T47D (cell line): ENCODE results near the gene MYADML2.

Experiments used
- DNase-seq, 2 experiments: peaks; one replicate each; pipeline versions ENCODE4 v3.0.0 to v3.0.0-alpha.2; 2011 to 2012; ENCODE audit warnings: low read depth in 1 of 2, low spot score in 1 of 2
- JUND ChIP-seq: IDR thresholded peaks from 2 replicates; pipeline ENCODE4 v1.6.1; 2012; ENCODE audit warnings: low read depth
- in situ Hi-C: cut with HindIII; loops from 2 replicates; pipeline ENCODE4 v1.10.0; 2016; ENCODE audit warnings: low sequenced_read_pairs, low pct_unique_long_range_greater_than_20kb

Gene MYADML2

DNA sequence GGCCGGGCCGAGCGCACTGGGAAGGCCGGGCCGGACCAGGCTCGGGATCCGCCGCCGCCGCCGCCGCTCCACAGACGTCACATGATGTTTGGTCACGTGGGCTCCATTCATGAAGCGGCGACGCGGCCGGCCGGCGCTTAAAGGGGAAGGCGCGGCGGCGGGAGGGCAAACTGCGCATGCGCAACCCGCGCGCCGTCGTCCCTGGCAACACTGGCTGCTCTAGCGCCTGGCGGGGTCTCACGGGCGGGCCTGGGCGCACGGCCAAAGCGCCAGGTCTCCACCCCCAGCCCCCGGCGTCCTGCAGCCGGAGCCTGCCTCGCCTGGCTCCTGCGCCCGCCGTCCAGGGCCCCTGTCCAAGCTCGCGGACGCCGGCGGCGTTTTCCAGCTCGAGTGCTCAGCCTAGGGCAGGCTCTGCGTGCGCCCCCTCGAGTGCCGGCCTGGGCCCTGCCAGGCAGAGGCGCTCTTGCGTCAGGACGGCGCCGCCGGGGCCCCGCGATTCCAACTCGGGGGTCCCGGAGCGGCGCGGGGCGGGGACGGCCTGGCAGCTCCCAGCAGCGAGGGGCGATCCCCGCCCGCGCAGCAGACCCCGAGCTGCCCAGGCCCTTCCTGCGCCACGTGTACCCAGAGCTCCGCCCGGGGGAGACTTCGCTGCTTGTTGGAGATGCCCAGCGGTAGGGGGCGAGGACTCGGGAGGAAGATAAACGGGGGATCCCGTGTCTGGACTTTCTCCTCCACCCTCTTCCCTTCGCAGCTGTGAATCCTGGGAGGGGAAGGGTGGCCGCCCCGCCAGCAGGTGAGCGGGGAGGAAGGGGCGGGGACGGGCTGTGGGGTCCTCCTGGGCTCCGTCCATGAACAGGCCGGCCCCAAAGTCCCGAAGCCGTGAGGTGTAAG lies 19.1 kb downstream of the MYADML2 start, which contains the start of gene MAFG:
Gene MAFG, minus strand, starts transcription at position 83 of the 891 bp plus-strand sequence. CDS start 4,550 bp downstream, outside the sequence.
- peak; percentile 97 to 99 for DNase-seq
- in situ Hi-C loops, result no loop called here
- TF ChIP-seq JUND, result no peak

DNA sequence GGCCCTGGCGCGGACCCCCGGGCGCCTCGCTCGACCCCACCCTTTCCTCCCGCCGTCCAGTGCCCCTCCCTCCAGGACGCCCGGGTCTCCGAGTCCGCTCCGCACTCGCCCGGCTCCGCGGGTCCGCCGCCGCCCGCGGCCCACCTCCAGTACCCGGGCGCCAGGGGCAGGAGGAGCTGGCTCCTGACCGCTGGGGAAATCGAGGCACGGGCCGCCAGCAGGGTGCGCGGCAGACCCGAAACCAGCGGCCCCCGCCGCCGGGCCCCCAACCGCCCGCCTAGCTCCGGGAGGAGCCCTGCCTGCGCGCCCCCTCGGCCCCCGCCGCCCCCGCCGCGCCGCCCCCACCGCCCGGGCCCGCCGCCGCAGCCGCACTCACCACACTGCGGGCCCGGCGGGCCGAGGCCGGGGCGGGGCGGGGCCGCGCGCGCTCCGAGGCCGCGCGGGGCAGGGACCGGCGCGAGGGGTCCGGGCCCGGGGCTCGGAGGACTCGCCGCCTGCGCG lies 19.8 kb downstream of the MYADML2 start:
- peak in 1 of 2 experiments; percentile 42 for DNase-seq
- TF ChIP-seq JUND, result no peak
- in situ Hi-C loops, result no loop called here

DNA sequence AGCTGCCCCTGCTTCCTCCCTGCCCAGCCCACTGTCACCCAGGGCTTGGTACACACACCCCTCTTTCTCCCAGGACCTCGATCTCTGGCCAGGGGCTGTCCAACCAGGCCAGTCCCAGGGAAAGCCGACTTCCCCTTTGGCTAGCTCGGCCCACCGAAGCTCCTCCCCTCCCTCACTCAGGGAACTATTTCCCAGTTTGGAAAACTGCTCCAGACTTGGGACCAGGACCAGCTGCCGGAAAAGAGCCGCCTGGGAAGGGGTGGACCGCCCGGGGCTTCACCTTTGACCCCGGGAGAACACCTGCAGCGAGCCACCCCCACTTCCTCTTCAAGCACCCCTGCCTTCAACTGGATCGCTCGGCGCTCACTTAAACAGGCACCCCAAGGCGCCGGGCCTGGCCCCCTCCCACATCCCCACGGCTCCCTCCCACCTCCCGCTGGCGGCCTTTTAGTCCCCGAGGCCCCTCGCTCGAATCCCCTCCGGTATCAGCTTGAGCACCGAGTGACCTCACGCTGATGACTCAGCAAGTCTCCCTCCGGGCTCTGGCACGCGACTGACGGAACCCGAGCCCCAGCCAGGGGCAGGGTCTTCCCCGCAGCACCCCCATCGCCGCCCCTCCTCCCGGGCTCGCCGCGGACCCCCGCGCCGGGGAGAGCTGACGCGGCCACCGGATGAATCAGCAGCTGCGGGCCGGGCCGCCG lies 20.4 kb downstream of the MYADML2 start:
- in situ Hi-C loops, result no loop called here
- peak; percentile 82 to 91 for DNase-seq
- no peak for TF ChIP-seq JUND

DNA sequence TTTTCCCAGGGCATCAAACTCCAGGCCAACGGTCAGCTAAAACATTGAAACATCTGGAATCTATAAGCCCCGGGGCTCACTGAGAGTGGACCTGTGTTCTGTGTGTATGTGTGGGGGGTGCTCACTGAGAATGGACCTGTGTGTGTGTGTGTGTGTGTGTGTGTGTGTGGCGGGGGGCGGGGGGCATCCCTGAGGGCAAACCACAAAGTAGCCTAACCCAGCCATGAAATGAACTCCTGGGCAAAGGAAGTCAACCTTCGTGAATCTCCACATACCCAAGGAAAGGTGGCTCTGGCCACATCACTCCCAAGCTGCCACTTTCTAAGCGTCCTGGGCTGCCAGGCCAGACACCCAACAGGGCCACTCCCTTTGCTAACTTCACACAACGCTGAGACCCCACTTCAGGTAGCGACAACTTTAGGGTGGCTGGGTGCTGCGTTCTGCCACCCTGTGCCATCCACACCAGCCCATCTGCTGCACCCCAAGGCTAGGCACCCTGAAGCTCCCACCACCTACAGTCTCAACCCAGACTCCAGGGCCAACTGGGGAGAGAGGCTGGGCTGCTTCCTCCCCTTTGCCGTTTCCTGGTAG lies 21.1 kb downstream of the MYADML2 start:
- TF ChIP-seq JUND, result no peak
- in situ Hi-C loops, result no loop called here
- DNase-seq, result no peak

DNA sequence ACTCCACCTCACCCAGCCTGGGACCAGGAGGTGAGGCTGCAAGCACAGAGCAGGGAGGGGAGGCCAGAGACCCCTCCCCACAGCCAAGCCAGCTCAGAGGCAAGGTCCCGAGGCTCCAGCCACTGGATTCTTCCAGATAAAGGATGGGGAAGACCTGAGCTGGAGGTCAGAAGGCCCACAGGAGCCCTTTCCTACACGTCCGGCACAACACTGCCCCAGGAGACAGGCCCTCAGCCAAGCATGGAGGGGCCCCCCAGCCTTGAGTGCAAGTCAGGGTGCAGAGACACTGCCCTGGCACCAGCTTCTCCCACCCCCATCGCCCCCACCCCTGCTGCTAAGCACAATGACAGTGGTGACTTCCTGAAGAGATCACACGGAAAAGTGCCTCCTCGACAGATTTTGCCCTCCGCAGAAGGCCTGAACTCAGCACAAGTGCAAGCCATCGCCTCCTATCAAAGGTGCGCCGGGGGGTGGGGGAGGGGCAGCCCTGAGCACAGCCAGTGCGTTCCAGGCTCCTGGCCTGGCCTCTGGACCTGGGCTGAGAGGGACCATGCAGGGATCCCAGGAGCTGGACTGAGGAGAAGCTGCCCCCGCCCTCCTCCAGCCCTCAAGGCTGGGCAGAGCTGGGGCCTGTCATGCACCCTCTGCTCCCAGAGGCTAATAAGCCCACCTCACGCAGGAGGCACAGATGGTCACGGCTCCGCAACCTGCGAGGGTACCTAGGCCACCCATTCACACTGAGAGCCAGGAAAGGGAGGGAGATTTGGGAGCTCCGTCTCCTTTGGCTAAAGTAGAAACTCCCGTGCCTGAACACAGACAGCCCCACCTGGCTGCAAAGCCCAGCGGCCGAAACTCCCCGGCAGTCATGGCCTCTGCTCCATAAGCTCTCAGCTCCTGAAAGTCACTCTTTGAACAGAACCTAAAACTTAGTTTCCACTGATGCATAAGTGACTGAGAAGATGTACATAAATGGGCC lies 22.2 kb downstream of the MYADML2 start:
- no peak for DNase-seq
- in situ Hi-C loops, result no loop called here
- no peak for TF ChIP-seq JUND

DNA sequence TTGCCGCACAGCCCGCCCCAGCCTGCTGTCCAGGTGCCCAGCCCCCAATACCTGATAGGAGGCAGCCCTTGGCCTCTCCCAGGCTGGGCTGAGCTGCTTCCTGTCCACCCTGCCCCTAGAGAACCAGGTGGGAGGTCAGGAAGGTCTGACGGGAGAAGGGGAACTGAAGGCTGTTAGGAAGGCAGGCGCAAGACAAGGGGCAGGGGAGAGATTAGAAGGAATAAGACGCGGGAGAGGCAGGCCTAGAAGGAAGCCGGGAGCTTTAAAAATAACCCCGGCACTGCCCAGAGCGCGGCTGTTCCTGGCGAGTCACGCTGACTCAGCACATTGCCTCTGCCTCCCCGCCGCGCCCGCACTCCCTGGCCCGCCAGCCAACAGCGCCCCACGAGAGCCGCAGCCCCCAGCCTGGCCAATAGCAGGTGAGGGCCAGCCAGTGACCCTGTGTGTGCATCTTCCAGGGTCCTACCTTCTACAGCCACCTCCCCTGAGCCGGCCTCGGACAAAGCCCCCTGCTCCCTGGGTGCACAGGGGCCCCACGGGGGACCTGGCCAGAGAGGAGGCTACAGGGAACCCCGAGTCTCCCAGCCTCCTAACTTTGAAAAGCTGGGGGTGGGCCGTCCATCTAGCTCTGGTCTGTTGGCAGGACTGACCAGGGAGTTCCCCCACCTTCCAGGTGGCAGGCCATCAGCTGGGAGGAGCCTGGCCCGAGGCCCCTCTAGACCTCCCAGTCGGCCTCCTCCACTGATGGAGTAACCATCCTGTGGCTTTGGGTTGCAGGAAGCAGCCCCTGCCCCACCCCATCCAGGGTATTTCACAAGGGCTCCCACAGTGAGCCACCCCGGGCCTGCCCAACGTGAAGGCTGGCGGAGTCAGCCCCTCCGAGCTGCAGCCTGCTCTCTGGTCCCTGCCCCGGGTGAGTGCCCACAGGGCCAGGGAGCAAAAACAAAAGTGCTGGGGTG lies 23.5 kb downstream of the MYADML2 start:
- in situ Hi-C loops, result no loop called here
- no peak for DNase-seq
- TF ChIP-seq JUND, result no peak

DNA sequence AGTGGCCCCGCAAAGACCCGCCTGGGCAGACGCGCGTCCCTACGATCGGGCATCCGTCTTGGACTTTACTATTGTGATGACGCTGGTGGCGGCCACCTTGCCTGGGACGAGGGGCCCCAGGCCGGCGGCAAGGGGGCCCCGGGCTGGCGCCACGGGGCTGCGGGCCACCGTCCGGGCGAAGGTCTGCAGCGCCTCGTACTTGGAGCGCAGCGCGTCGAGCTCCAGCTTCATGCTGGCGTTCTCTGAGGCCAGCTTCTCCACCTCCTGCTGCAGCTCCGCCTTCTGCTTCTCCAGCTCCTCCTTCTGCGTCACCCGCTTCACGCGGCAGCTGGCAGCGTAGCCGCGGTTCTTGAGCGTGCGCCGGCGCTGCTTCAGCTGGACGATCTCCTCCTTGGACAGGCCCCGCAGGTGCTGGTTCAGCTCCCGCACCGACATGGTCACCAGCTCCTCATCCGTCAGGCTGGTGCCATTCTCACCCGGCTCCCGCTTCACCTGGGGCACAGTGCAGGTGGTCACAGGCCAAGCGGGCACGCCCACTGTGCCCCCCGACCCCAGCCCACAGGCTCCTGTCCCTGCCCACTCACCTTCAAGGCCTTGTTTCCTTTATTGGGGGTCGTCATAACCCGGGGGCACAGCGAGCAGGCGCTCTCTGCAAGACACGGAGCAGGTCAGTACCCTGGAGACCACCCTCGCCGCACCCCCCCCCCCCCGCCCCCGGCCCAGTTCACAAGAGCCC lies 24.3 kb downstream of the MYADML2 start:
- DNase-seq, result no peak
- in situ Hi-C loops, result no loop called here
- no peak for TF ChIP-seq JUND

DNA sequence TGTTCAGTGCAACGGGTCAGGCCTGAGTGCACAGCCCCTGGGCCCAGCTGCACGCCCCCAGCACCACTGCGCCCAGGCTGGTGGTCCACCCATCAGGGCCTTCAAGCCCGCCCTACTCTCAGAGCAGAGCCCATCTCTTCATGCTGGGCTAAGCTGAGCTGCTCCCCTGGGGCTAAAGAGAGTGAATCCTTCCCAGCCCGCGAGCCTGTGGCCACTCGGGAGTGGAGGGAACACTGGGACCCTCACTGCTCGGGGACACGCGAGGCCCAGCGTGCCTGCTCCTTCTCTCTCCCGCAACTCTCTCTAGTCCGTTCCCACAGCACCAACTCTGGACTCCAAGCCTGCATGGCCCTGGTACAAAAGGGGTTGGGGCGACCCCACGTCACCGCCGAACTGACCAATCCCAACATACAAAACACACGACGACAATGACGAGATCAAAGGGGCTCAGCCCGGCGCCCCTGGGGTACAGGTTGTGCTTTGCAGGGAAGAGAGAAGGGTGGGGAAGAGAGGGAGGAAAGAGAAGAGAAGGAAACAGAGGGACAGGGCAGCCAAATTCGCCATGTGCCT lies 25.0 kb downstream of the MYADML2 start:
- no peak for TF ChIP-seq JUND
- DNase-seq, result no peak
- in situ Hi-C loops, result no loop called here

DNA sequence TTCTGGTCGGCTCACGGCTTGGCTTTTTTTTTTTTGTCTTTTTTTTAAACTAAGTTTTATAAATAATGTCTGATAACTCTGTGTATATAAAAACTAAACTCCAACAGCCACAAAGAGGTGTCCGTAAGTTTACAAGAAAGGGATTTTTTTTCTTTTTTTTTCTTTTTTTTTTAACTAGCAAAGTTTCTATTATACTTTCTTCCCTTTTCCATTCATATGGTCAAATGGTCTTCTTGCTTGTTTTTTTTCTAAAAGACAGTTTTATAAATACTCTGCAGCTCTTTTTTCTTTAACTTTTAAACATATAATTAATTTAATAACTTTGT lies 25.5 kb downstream of the MYADML2 start:
- no peak for DNase-seq
- in situ Hi-C loops, result no loop called here
- TF ChIP-seq JUND, result no peak
